HepG2 (cell line): ENCODE measurements around the gene RFFL. TPM values are rescaled to one million over a fixed set of nuclear protein-coding genes. Genes with fewer than 3 reads are reported as not detected.

Experiments
- CREM ChIP-seq, 2 experiments: sonication (generic) in 1 of 2; formaldehyde crosslinking in 1 of 2; IDR thresholded peaks; 2 replicates each; pipeline versions ENCODE4 v1.4.0 to v1.6.1; 2016 to 2020; ENCODE audit warnings: antibody characterized with exemption in 1 of 2, mild to moderate bottlenecking in 1 of 2, missing genetic modification reagents in 1 of 2
- FOXJ3 ChIP-seq: sonication (generic); formaldehyde crosslinking; IDR thresholded peaks from 2 replicates; pipeline ENCODE4 v1.4.0; 2020; ENCODE audit warnings: missing genetic modification reagents, mild to moderate bottlenecking, borderline replicate concordance
- MIER2 ChIP-seq: IDR thresholded peaks from 2 replicates; pipeline ENCODE4 v1.6.1; 2016; ENCODE audit warnings: missing biosample characterization, missing genetic modification reagents
- NFYC ChIP-seq: IDR thresholded peaks from 2 replicates; pipeline ENCODE4 v1.6.1; 2016; ENCODE audit warnings: missing genetic modification reagents, missing compliant biosample characterization
- PCBP2 ChIP-seq: fragments of 200-400 bp; formaldehyde crosslinking; optimal IDR thresholded peaks from 2 replicates; pipeline ENCODE3; 2018; ENCODE audit warnings: low read length, low read depth; ENCODE audit not compliant: poor library complexity, severe bottlenecking
- REL ChIP-seq: sonication (generic); formaldehyde crosslinking; conservative IDR thresholded peaks from 2 replicates; pipeline ENCODE4 v1.8.0; 2022; ENCODE audit warnings: mild to moderate bottlenecking, missing genetic modification reagents, moderate library complexity
- TBL1XR1 ChIP-seq: fragments of 150-350 bp; IDR thresholded peaks from 2 replicates; pipeline ENCODE4 v1.6.1; 2014; ENCODE audit warnings: borderline replicate concordance, low read length; ENCODE audit not compliant: partially characterized antibody
- TEAD2 ChIP-seq: sonication (generic); formaldehyde crosslinking; IDR thresholded peaks from 2 replicates; pipeline ENCODE4 v1.9.0; 2021; ENCODE audit warnings: missing genetic modification reagents
- YEATS4 ChIP-seq: sonication (generic); formaldehyde crosslinking; IDR thresholded peaks from 2 replicates; pipeline ENCODE4 v1.4.0; 2020; ENCODE audit warnings: missing genetic modification reagents, borderline replicate concordance
- ZNF292 ChIP-seq: sonication (generic); formaldehyde crosslinking; IDR thresholded peaks from 2 replicates; pipeline ENCODE4 v1.8.1; 2022; ENCODE audit warnings: mild to moderate bottlenecking, low read depth, missing genetic modification reagents, borderline replicate concordance
- ZNF547 ChIP-seq: sonication (generic); formaldehyde crosslinking; IDR thresholded peaks from 2 replicates; pipeline ENCODE4 v1.5.1; 2020; ENCODE audit warnings: mild to moderate bottlenecking, missing genetic modification reagents
- ZNF720 ChIP-seq: sonication (generic); formaldehyde crosslinking; IDR thresholded peaks from 2 replicates; pipeline ENCODE4 v1.4.0; 2020; ENCODE audit warnings: missing genetic modification reagents
- ZNF75D ChIP-seq: sonication (generic); formaldehyde crosslinking; IDR thresholded peaks from 2 replicates; pipeline ENCODE4 v1.8.1; 2023; ENCODE audit warnings: missing genetic modification reagents, mild to moderate bottlenecking, borderline replicate concordance
- polyA plus RNA-seq, 8 experiments: library from polyadenylated mRNA; depleted of rRNA in 3 of 8; stranded (reverse) in 7 of 8; unstranded in 1 of 8; fragments of >200 nt; fragmentation: Illumina TruSeq in 4 of 8; extraction: Trizol in 4 of 8; gene quantifications; 2 replicates each; pipeline versions ENCODE4 v1.2.1 to v1.2.3, GENCODE V29; 2011 to 2016; ENCODE audit warnings: low read depth in 4 of 8, missing spikeins in 1 of 8, mixed read lengths in 1 of 8; ENCODE audit not compliant: insufficient read depth in 1 of 8
- total RNA-seq, 5 experiments: library from RNA; depleted of rRNA; stranded (reverse); fragments of >200 nt; fragmentation: Illumina TruSeq; extraction: Trizol; gene quantifications; 2 replicates each; pipeline ENCODE4 v1.2.3, GENCODE V29; 2016; ENCODE audit warnings: low read depth in 1 of 5
- TF ChIP-seq, protein P1 (sequence below): sonication (generic); formaldehyde crosslinking; IDR thresholded peaks from 2 replicates; pipeline ENCODE4 v1.4.0; 2020; ENCODE audit warnings: missing genetic modification reagents, borderline replicate concordance
- TF ChIP-seq, protein P2 (sequence below): sonication (generic); formaldehyde crosslinking; IDR thresholded peaks from 2 replicates; pipeline ENCODE4 v1.8.1; 2022; ENCODE audit warnings: low read depth, mild to moderate bottlenecking, missing genetic modification reagents
- TF ChIP-seq, protein P3 (sequence below): sonication (generic); formaldehyde crosslinking; IDR thresholded peaks from 2 replicates; pipeline ENCODE4 v1.4.0; 2020; ENCODE audit warnings: mild to moderate bottlenecking, missing genetic modification reagents

Gene RFFL
- total and polyA plus RNA-seq, 2 of the 13 experiments (the other 11 are each of a cell fraction or from before 2014, with no cell fraction given), result 24.3 to 48.6 TPM

DNA sequence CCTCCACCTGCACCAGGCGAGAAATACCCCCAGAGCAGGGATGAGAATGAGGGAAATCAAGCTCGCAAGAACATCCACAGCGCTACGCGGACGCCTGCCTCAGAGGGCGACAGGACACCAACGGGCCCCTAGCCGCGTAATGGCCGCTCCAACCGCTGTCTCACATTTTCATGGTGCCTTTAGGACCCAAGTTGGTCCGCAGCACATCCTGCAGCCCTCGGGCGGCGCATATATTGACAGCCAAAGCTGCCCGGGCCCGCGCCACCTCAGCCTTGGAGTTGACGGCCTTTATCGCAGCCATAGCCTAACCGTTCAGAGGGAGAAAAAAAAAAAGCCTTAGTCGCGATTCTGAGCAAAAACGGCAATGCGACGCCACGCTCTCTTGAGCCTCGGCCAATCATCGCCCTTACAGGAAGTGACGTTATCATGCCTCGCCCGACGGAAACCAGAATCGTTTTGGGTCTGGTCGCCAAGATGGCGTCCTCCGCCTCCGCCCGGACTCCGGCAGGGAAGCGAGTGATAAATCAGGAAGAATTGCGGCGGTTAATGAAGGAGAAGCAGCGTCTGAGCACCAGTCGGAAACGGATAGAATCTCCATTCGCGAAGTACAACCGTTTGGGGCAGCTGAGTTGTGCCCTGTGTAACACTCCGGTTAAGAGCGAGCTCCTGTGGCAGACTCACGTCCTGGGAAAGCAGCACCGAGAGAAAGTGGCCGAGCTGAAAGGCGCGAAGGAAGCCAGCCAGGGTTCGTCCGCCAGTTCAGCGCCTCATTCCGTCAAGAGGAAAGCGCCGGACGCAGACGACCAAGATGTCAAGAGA, 102.2 kb downstream of the RFFL start, which contains the start of the genes CCT6B and ZNF830 (continued):
- TF ChIP-seq CREM (IDR thresholded peaks at IDR 0.05) (peak; percentile 98), CREM (CRISPR knock-in tag; IDR thresholded peaks at IDR 0.05) (peak; percentile 54; the same call in 1 of the 2 replicates), NFYC (CRISPR knock-in tag) (peak; percentile 87), ZNF292 (CRISPR knock-in tag) (no peak), PCBP2 (no peak), ZNF720 (CRISPR knock-in tag) (no peak), TBL1XR1 (peak; percentile 65), FOXJ3 (no peak), ZNF547 (CRISPR knock-in tag) (0 out of 2 replicates have a peak, but pooled peaks have one; percentile 73), YEATS4 (CRISPR knock-in tag) (peak; percentile 81), ZNF75D (no peak), TEAD2 (CRISPR knock-in tag) (no peak), REL (CRISPR knock-in tag) (0 out of 2 replicates have a peak, but pooled peaks have one; percentile 75), MIER2 (no peak)
- TF ChIP-seq, protein P1, sequence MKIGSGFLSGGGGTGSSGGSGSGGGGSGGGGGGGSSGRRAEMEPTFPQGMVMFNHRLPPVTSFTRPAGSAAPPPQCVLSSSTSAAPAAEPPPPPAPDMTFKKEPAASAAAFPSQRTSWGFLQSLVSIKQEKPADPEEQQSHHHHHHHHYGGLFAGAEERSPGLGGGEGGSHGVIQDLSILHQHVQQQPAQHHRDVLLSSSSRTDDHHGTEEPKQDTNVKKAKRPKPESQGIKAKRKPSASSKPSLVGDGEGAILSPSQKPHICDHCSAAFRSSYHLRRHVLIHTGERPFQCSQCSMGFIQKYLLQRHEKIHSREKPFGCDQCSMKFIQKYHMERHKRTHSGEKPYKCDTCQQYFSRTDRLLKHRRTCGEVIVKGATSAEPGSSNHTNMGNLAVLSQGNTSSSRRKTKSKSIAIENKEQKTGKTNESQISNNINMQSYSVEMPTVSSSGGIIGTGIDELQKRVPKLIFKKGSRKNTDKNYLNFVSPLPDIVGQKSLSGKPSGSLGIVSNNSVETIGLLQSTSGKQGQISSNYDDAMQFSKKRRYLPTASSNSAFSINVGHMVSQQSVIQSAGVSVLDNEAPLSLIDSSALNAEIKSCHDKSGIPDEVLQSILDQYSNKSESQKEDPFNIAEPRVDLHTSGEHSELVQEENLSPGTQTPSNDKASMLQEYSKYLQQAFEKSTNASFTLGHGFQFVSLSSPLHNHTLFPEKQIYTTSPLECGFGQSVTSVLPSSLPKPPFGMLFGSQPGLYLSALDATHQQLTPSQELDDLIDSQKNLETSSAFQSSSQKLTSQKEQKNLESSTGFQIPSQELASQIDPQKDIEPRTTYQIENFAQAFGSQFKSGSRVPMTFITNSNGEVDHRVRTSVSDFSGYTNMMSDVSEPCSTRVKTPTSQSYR (CRISPR knock-in tag), result no peak
- TF ChIP-seq, protein P2, sequence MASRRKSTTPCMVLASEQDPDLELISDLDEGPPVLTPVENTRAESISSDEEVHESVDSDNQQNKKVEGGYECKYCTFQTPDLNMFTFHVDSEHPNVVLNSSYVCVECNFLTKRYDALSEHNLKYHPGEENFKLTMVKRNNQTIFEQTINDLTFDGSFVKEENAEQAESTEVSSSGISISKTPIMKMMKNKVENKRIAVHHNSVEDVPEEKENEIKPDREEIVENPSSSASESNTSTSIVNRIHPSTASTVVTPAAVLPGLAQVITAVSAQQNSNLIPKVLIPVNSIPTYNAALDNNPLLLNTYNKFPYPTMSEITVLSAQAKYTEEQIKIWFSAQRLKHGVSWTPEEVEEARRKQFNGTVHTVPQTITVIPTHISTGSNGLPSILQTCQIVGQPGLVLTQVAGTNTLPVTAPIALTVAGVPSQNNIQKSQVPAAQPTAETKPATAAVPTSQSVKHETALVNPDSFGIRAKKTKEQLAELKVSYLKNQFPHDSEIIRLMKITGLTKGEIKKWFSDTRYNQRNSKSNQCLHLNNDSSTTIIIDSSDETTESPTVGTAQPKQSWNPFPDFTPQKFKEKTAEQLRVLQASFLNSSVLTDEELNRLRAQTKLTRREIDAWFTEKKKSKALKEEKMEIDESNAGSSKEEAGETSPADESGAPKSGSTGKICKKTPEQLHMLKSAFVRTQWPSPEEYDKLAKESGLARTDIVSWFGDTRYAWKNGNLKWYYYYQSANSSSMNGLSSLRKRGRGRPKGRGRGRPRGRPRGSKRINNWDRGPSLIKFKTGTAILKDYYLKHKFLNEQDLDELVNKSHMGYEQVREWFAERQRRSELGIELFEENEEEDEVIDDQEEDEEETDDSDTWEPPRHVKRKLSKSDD (CRISPR knock-in tag), result peak; percentile 58; the same call in 1 of the 2 replicates
- TF ChIP-seq, protein P3, sequence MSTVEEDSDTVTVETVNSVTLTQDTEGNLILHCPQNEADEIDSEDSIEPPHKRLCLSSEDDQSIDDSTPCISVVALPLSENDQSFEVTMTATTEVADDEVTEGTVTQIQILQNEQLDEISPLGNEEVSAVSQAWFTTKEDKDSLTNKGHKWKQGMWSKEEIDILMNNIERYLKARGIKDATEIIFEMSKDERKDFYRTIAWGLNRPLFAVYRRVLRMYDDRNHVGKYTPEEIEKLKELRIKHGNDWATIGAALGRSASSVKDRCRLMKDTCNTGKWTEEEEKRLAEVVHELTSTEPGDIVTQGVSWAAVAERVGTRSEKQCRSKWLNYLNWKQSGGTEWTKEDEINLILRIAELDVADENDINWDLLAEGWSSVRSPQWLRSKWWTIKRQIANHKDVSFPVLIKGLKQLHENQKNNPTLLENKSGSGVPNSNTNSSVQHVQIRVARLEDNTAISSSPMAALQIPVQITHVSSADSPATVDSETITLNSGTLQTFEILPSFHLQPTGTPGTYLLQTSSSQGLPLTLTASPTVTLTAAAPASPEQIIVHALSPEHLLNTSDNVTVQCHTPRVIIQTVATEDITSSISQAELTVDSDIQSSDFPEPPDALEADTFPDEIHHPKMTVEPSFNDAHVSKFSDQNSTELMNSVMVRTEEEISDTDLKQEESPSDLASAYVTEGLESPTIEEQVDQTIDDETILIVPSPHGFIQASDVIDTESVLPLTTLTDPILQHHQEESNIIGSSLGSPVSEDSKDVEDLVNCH (CRISPR knock-in tag), result no peak
